Hepatic stellate cell (primary cell): ENCODE data around the gene RADIL.

Source experiments
- DNase-seq: peaks from one replicate; pipeline ENCODE4 v3.0.0; 2011; ENCODE audit warnings: low spot score

Gene RADIL

GRCh38 chr7:4775250-4775847 is 108.2 kb downstream of the RADIL start, which contains the start of gene AP5Z1:
Gene AP5Z1, plus strand, starts transcription at chr7:4775623. Its CDS starts 93 bp downstream, at chr7:4775716.
- peak; percentile 100 for DNase-seq

GRCh38 chr7:4774658-4775249 is 108.8 kb downstream of the RADIL start:
- DNase-seq = peak; percentile 87

GRCh38 chr7:4774007-4774406 is 109.5 kb downstream of the RADIL start:
- no peak for DNase-seq

- DNase-seq = no peak
These were observed 111.2 kb downstream of the RADIL start for GRCh38 chr7:4772306-4772705.

- DNase-seq = no peak
These were observed 111.8 kb downstream of the RADIL start for GRCh38 chr7:4771737-4772136.

- DNase-seq = no peak
These were observed 112.6 kb downstream of the RADIL start for GRCh38 chr7:4770886-4771285.

- DNase-seq = no peak
These were observed 113.8 kb downstream of the RADIL start for GRCh38 chr7:4769761-4770160.

GRCh38 chr7:4768597-4769569 is 114.6 kb downstream of the RADIL start:
- no peak for DNase-seq

- DNase-seq = no peak
These were observed 116.6 kb downstream of the RADIL start for GRCh38 chr7:4766666-4767519.

- no peak for DNase-seq
These were observed 117.6 kb downstream of the RADIL start for GRCh38 chr7:4765776-4766490.

GRCh38 chr7:4764402-4765007 is 119.0 kb downstream of the RADIL start:
- DNase-seq = no peak

- DNase-seq = no peak
These were observed 119.7 kb downstream of the RADIL start for GRCh38 chr7:4763794-4764185.

GRCh38 chr7:4763091-4763793 is 120.3 kb downstream of the RADIL start:
- no peak for DNase-seq

GRCh38 chr7:4762121-4763055 is 121.1 kb downstream of the RADIL start:
- no peak for DNase-seq

GRCh38 chr7:4760952-4761351 is 122.6 kb downstream of the RADIL start:
- no peak for DNase-seq

- no peak for DNase-seq
These were observed 124.3 kb downstream of the RADIL start for GRCh38 chr7:4759211-4759610.

- no peak for DNase-seq
These were observed 124.7 kb downstream of the RADIL start for GRCh38 chr7:4758791-4759190.

GRCh38 chr7:4758111-4758510 is 125.4 kb downstream of the RADIL start:
- DNase-seq = no peak

GRCh38 chr7:4755045-4755444 is 128.5 kb downstream of the RADIL start:
- DNase-seq = no peak
